Upper lobe of left lung (tissue), 6 donors: ENCODE results near the gene RPRD1B. TPM values are rescaled to one million over a fixed set of nuclear protein-coding genes. Genes with fewer than 3 reads are reported as not detected.
"Not testable (repeated sequence)": the region's sequence is repeated elsewhere in the genome, so short reads cannot be mapped to it uniquely, and the experiment has no call there.

Source experiments
- ATAC-seq, 2 donors: fragments of 200-7000 bp; cut with Tn5 transposase; one replicate each; pipeline ENCODE4 v1.9.1; 2022; ENCODE audit warnings: mild to moderate bottlenecking in 2 of 2, moderate library complexity in 2 of 2; ENCODE audit not compliant: low FRiP score in 2 of 2
- DNase-seq, 2 donors: peaks; one replicate each; pipeline ENCODE4 v3.0.0-alpha.2; 2019 to 2020
- H3K27ac ChIP-seq, 4 donors: fragments of 200-600 bp; sonication (generic); one replicate each; pipeline ENCODE4 v1.5.1; 2016 to 2019
- H3K27me3 ChIP-seq, 4 donors: fragments of 200-600 bp; sonication (generic); one replicate each; pipeline ENCODE4 v1.5.1; 2017 to 2019
- H3K36me3 ChIP-seq, 4 donors: fragments of 200-600 bp; sonication (generic); one replicate each; pipeline ENCODE4 v1.5.1; 2016 to 2019
- H3K4me1 ChIP-seq, 4 donors: fragments of 200-600 bp; sonication (generic); one replicate each; pipeline ENCODE4 v1.5.1; 2018 to 2019
- H3K4me3 ChIP-seq, 4 donors: fragments of 200-600 bp; sonication (generic); one replicate each; pipeline ENCODE4 v1.5.1; 2017 to 2019; ENCODE audit warnings: mild to moderate bottlenecking in 2 of 4, moderate library complexity in 1 of 4
- H3K9me3 ChIP-seq, 4 donors: fragments of 200-600 bp; sonication (generic); one replicate each; pipeline ENCODE4 v1.5.1; 2018 to 2019
- EP300 ChIP-seq, 4 donors: sonication (generic); formaldehyde crosslinking; IDR thresholded peaks; one replicate each; pipeline ENCODE4 v1.5.1; 2017; ENCODE audit warnings: antibody characterized with exemption in 4 of 4, control low read depth in 2 of 4
- POLR2A ChIP-seq, 4 donors: fragments of 450-650 bp; IDR thresholded peaks; one replicate each; pipeline ENCODE4 v1.5.1; 2016 to 2017; ENCODE audit warnings: antibody characterized with exemption in 4 of 4, mild to moderate bottlenecking in 2 of 4
- POLR2AphosphoS5 ChIP-seq, 2 donors: sonication (generic); formaldehyde crosslinking; IDR thresholded peaks; one replicate each; pipeline ENCODE4 v1.5.1; 2017; ENCODE audit warnings: antibody characterized with exemption in 2 of 2
- WGBS, 2 donors: methylation state at CpG; one replicate each; pipeline ENCODE4 v1.1.5; 2017 to 2018; 5-methylcytosine and 5-hydroxymethylcytosine counted together
- total RNA-seq, 6 donors: library from RNA; depleted of rRNA in 4 of 6; stranded (reverse); fragments of >200 nt in 4 of 6; gene quantifications; one replicate each; pipeline versions ENCODE4 v1.1.0 to v1.2.1, GENCODE V29; 2016 to 2021
- TF ChIP-seq, protein P1 (sequence below), 6 experiments: fragments of 450-650 bp in 4 of 6; fragments of 200-600 bp in 2 of 6; sonication (generic) in 2 of 6; IDR thresholded peaks; one replicate each; pipeline ENCODE4 v1.5.1; 2016 to 2019; ENCODE audit warnings: antibody characterized with exemption in 6 of 6
- donor health status: DM: no; HTN: no; CAD: no; lungs with moderate emphysema.
- donor health status: DM: no; HTN: yes; CAD: no; lungs with severe emphysema.

Gene RPRD1B
- total RNA-seq, 6 donors from 2014 or later: 26.0 to 75.4 (median 29.2) TPM

DNA sequence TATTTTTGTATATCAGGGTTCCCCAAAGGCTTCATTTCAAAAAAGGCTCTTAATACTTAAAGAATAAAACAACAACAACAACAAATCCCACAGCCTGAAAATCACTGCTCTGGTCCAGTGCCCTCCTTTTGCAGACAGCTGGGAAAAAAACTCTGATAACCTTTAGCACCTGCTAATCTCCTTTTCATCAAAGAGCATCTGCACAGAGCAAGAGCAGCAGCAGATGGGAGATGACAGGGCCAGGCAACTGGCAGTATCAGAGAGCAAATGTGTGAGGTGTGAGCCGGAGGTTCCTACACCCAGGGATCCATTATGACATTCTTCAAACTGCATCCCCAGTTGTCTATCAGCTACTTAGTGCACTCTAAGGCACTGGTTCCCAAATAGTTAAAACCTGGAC, 26.0 kb upstream of the RPRD1B start:
- TF ChIP-seq POLR2AphosphoS5 (IDR thresholded peaks at IDR 0.05) (no peak), EP300 (IDR thresholded peaks at IDR 0.05) (no peak)
- TF ChIP-seq, protein P1, sequence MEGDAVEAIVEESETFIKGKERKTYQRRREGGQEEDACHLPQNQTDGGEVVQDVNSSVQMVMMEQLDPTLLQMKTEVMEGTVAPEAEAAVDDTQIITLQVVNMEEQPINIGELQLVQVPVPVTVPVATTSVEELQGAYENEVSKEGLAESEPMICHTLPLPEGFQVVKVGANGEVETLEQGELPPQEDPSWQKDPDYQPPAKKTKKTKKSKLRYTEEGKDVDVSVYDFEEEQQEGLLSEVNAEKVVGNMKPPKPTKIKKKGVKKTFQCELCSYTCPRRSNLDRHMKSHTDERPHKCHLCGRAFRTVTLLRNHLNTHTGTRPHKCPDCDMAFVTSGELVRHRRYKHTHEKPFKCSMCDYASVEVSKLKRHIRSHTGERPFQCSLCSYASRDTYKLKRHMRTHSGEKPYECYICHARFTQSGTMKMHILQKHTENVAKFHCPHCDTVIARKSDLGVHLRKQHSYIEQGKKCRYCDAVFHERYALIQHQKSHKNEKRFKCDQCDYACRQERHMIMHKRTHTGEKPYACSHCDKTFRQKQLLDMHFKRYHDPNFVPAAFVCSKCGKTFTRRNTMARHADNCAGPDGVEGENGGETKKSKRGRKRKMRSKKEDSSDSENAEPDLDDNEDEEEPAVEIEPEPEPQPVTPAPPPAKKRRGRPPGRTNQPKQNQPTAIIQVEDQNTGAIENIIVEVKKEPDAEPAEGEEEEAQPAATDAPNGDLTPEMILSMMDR (IDR thresholded peaks at IDR 0.05): no peak
- H3K36me3 ChIP-seq: peaks cover 0 to 45% (median 18%) of the 10 kb centered on the region in 4 donors

DNA sequence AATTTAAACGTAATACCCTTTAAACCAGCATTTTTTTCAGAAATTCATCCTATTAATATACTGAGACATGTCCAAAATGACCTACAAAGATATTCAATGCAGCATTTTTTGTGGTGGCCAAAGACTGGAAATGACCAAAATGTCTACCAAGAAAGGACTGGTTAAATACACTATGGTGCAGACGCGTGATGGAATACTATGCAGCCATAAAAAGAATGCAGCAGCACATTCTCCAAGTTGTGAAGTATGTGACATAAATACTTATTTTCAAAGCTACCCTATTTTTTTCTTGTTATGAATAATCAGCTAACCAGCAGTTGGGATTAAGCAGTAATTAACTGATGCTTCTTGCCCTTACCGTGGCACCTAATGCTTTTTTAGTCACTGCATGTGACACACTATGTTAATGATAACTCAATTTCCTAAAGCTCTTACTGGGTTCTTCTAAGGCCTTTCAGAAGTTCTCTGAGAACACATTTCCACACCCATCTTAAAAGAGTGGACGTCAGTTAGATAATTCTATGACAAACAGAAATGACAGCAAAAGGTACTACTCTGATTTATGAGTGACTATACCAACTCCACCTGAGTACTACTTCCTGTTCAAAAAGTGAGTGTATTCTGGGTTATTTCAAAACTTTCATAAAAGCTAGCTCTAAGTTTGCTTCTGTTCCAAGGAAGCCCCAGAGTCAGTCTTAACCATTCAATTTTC, 25.2 kb upstream of the RPRD1B start:
- no peak overlapping the region for H3K4me3 ChIP-seq
- TF ChIP-seq POLR2AphosphoS5 (IDR thresholded peaks at IDR 0.05) (no peak), EP300 (IDR thresholded peaks at IDR 0.05) (no peak), POLR2A (IDR thresholded peaks at IDR 0.05) (no peak)
- TF ChIP-seq, protein P1 (IDR thresholded peaks at IDR 0.05): no peak
- H3K36me3 ChIP-seq: peaks cover 0 to 49% (median 24%) of the 10 kb centered on the region in 4 donors
- no peak overlapping the region for H3K27ac ChIP-seq
- DNase-seq: no peak
- no peak for ATAC-seq
- no peaks in the 10 kb centered on the region for H3K27me3 ChIP-seq
- whole genome bisulfite sequencing, 2 donors: 96 to 99% methylated on average over 5 of the region's 5 CpGs
- H3K9me3 ChIP-seq: no peaks in the 10 kb centered on the region
- no peaks in the 10 kb centered on the region for H3K4me1 ChIP-seq

More for the DNA sequence above, 26.0 kb upstream of the RPRD1B start:
- H3K9me3 ChIP-seq: no peaks in the 10 kb centered on the region
- ATAC-seq (no peak), DNase-seq (no peak)
- no peaks in the 10 kb centered on the region for H3K27me3 ChIP-seq
- WGBS, 2 donors: 89 to 100% methylated on average over 1 of the region's 1 CpG
- no peak overlapping the region for H3K27ac ChIP-seq
- no peak overlapping the region for H3K4me3 ChIP-seq
- no peaks in the 10 kb centered on the region for H3K4me1 ChIP-seq

DNA sequence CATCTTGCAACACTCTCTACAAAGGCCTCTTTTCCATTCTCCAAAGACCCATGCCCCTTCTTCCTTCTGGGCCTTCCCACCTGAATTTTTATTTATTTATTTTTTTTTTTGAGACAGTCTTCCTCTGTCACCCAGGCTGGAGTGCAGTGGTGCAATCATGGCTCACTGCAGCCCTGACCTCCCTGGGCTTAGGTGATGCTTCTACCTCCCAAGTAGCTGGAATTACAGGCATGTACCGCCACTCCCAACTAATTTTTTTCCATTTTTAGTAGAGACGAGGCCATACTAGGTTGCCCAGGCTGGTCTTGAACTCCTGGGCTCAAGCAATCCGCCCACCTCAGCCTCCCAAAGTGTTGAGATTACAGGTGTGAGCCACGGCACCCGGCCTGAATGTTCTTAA, 24.1 kb upstream of the RPRD1B start:
- H3K27ac ChIP-seq, DNase-seq, H3K4me3 ChIP-seq, H3K9me3 ChIP-seq, H3K27me3 ChIP-seq, ATAC-seq, H3K4me1 ChIP-seq: not testable (repeated sequence)
- 95% methylated on average over 5 of the region's 5 CpGs for WGBS, 2 donors
- H3K36me3 ChIP-seq: peaks cover 0 to 48% (median 26%) of the 10 kb centered on the region in 4 donors

DNA sequence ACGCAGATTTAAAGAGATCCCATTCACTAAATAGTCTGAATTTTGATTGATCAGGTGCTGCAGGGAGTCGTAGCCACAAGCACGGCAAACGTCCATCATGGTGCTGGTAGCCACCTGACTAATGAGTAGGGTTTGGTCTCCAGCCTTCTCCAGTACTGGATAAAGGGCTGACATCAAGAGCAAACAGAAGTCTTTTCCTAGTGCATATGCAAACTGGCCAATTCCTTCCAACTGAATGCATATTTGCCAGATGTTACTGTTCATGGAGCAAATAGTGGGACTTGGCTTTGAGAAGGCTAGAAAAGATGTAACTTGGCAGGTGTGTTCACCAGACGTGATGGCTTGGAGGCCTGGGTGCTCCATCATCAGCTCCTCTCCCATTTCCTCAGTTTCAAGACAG, 21.9 kb upstream of the RPRD1B start:
- no peaks in the 10 kb centered on the region for H3K9me3 ChIP-seq
- DNase-seq: no peak
- no peaks in the 10 kb centered on the region for H3K4me1 ChIP-seq
- H3K4me3 ChIP-seq: no peak overlapping the region
- TF ChIP-seq POLR2A (IDR thresholded peaks at IDR 0.05): no peak
- peaks cover 0 to 41% (median 26%) of the 10 kb centered on the region in 4 donors for H3K36me3 ChIP-seq
- 95 to 98% methylated on average over 4 to 5 of the region's 5 CpGs for WGBS, 2 donors
- H3K27ac ChIP-seq: no peak overlapping the region
- H3K27me3 ChIP-seq: no peaks in the 10 kb centered on the region
- ATAC-seq: no peak

DNA sequence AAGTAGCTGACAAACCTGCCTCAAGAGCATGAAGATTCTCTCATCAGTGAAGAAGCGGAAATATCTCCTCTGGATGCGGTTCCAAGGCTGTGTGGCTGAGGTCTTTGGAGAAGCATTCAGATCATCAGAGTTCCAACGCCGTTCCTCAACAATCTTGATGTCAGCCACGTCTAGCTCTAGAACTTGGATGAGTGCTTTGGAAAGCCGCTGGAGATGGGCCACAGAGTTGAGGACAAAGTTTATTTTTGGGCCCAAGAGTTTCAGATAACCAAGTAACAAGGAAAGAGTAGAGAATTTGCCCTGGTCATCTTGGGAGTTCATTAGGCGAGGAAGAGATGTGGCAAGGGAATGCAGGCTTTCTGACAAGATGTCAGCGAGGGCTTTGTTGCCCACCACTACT, 21.2 kb upstream of the RPRD1B start:
- no peak overlapping the region for H3K4me3 ChIP-seq
- no peaks in the 10 kb centered on the region for H3K4me1 ChIP-seq
- H3K27ac ChIP-seq: no peak overlapping the region
- DNase-seq (no peak), ATAC-seq (no peak)
- H3K9me3 ChIP-seq: no peaks in the 10 kb centered on the region
- H3K27me3 ChIP-seq: no peaks in the 10 kb centered on the region
- 92 to 97% methylated on average over 8 of the region's 8 CpGs for WGBS, 2 donors
- peaks cover 0 to 42% (median 32%) of the 10 kb centered on the region in 4 donors for H3K36me3 ChIP-seq
- TF ChIP-seq POLR2AphosphoS5 (IDR thresholded peaks at IDR 0.05) (no peak), EP300 (IDR thresholded peaks at IDR 0.05) (no peak)
- TF ChIP-seq, protein P1 (IDR thresholded peaks at IDR 0.05): no peak

DNA sequence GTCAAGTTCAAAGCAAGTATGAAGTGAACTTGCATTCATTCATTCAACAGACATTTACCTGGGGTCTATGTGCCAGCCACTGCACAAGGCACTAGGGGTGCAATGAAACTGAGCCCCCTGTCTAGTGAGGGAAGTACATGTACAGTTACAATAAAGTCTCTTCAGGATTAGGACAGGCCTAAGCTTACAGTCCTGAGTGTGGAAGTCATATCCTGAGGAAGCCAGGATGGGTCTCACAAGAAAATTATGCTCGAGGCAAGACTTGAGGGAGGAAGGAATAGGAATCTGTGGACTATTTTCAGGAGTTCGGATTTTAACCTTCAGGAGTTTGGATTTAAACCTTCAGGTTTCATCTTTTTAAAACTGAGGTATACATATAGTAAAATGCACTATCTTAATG, 19.7 kb upstream of the RPRD1B start:
- DNase-seq (no peak), ATAC-seq (no peak)
- TF ChIP-seq POLR2AphosphoS5 (IDR thresholded peaks at IDR 0.05): no peak
- no peak for TF ChIP-seq EP300 (IDR thresholded peaks at IDR 0.05)
- TF ChIP-seq, protein P1 (IDR thresholded peaks at IDR 0.05): no peak
- no peak for TF ChIP-seq POLR2A (IDR thresholded peaks at IDR 0.05)
- H3K4me3 ChIP-seq: no peak overlapping the region
- H3K36me3 ChIP-seq: peaks cover 0 to 57% (median 39%) of the 10 kb centered on the region in 4 donors
- no peak overlapping the region for H3K27ac ChIP-seq
- H3K4me1 ChIP-seq: no peaks in the 10 kb centered on the region
- no peaks in the 10 kb centered on the region for H3K27me3 ChIP-seq
- H3K9me3 ChIP-seq: peaks cover 0 to 13% (median 9%) of the 10 kb centered on the region in 4 donors
- 76 to 78% methylated on average over 2 of the region's 2 CpGs for WGBS, 2 donors
